Tibial artery (tissue), 4 donors: ENCODE measurements around the gene FAM221A.
"Not testable (repeated sequence)": the region's sequence is repeated elsewhere in the genome, so short reads cannot be mapped to it uniquely, and the experiment has no call there.

Experiments used
- DNase-seq, 2 donors: peaks; one replicate each; pipeline ENCODE4 v3.0.0-alpha.2; 2019
- H3K27ac ChIP-seq, 2 donors: fragments of 200-600 bp; sonication (generic) in 1 of 2; 1 replicate in 1 of 2; 2 replicates in 1 of 2; pipeline ENCODE4 v1.5.1; 2018 to 2019; ENCODE audit warnings: mild to moderate bottlenecking in 1 of 2
- H3K27me3 ChIP-seq, 2 donors: fragments of 200-600 bp; sonication (generic) in 1 of 2; one replicate each; pipeline versions ENCODE4 v1.5.1 to v1.6.0; 2016 to 2019
- H3K36me3 ChIP-seq, 3 donors: fragments of 200-600 bp; sonication (generic) in 2 of 3; one replicate each; pipeline ENCODE4 v1.5.1; 2016 to 2019; ENCODE audit warnings: mild to moderate bottlenecking in 2 of 3
- H3K4me1 ChIP-seq, 4 donors: fragments of 200-600 bp; sonication (generic) in 2 of 4; 1 replicate in 3 of 4; 2 replicates in 1 of 4; pipeline ENCODE4 v1.5.1; 2016 to 2019
- H3K4me3 ChIP-seq, 2 donors: fragments of 200-600 bp; sonication (generic) in 1 of 2; 1 replicate in 1 of 2; 2 replicates in 1 of 2; pipeline ENCODE4 v1.5.1; 2018 to 2019; ENCODE audit warnings: mild to moderate bottlenecking in 2 of 2
- H3K9me3 ChIP-seq, 3 donors: fragments of 200-600 bp; sonication (generic) in 1 of 3; one replicate each; pipeline ENCODE4 v1.5.1; 2016 to 2019
- intact Hi-C: fragments of 100-400 bp; cut with DNase I; formaldehyde crosslinking; loops from one replicate; pipeline ENCODE4 v1.15.0; 2023; ENCODE audit warnings: low total_unique reads
- TF ChIP-seq, protein P1 (sequence below), 2 experiments: fragments of 200-600 bp in 1 of 2; fragments of 450-650 bp in 1 of 2; IDR thresholded peaks; one replicate each; pipeline ENCODE4 v1.5.1; 2017 to 2019; ENCODE audit warnings: antibody characterized with exemption in 2 of 2, mild to moderate bottlenecking in 1 of 2, moderate library complexity in 1 of 2

Gene FAM221A

DNA sequence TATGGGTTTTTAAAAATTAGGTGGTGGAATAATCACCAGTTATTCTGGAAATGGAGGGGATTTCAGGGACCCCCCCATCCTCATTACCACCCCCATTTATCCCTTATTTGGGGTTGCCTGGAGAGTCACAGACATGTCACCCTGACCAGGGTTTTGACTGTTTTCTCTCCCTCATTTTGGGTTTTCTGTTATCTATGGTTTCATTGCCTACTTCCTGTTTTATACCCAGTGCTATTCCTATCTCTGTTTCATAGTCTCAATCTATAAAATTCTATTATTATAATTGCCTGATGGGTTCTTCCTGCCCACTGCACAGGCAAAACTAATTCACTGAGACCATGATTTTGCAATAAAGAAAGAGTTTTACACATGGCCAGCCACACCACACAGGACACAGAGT, 15.9 kb upstream of the FAM221A start:
- TF ChIP-seq, protein P1, sequence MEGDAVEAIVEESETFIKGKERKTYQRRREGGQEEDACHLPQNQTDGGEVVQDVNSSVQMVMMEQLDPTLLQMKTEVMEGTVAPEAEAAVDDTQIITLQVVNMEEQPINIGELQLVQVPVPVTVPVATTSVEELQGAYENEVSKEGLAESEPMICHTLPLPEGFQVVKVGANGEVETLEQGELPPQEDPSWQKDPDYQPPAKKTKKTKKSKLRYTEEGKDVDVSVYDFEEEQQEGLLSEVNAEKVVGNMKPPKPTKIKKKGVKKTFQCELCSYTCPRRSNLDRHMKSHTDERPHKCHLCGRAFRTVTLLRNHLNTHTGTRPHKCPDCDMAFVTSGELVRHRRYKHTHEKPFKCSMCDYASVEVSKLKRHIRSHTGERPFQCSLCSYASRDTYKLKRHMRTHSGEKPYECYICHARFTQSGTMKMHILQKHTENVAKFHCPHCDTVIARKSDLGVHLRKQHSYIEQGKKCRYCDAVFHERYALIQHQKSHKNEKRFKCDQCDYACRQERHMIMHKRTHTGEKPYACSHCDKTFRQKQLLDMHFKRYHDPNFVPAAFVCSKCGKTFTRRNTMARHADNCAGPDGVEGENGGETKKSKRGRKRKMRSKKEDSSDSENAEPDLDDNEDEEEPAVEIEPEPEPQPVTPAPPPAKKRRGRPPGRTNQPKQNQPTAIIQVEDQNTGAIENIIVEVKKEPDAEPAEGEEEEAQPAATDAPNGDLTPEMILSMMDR (IDR thresholded peaks at IDR 0.05) = no peak
- H3K4me3 ChIP-seq = no peak overlapping the region
- H3K9me3 ChIP-seq = peaks cover 0 to under 1% (median 0%) of the 10 kb centered on the region in 3 donors
- no peaks in the 10 kb centered on the region for H3K27me3 ChIP-seq
- intact Hi-C loops = no loop called here
- H3K27ac ChIP-seq = no peak overlapping the region
- no peaks in the 10 kb centered on the region for H3K36me3 ChIP-seq
- DNase-seq = no peak
- no peaks in the 10 kb centered on the region for H3K4me1 ChIP-seq

DNA sequence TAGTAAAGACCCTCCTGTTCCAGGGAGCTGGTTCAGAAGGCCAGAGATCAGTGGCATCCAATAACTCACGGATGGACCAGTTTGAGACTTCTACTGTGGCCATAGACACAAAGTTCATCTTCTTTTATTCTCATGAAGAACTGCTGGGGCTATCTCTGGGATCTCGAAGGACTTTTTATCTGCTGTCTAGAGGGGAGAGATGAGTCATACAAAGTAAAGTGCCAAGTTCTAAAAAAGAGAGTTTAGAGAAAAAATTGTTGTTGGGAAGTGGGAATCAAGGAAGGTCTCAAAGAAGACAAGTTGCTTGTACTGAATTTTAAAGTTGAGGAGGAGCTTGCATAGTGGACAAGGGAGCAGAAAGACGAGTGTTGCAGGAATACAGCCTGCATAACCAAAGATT, 8.0 kb upstream of the FAM221A start:
- Histone ChIP-seq H3K27ac (no peak overlapping the region), H3K4me3 (no peak overlapping the region), H3K27me3 (no peaks in the 10 kb centered on the region), H3K4me1 (no peaks in the 10 kb centered on the region), H3K9me3 (no peaks in the 10 kb centered on the region), H3K36me3 (no peaks in the 10 kb centered on the region)
- intact Hi-C loops = no loop called here
- no peak for DNase-seq
- TF ChIP-seq, protein P1 (IDR thresholded peaks at IDR 0.05) = no peak

DNA sequence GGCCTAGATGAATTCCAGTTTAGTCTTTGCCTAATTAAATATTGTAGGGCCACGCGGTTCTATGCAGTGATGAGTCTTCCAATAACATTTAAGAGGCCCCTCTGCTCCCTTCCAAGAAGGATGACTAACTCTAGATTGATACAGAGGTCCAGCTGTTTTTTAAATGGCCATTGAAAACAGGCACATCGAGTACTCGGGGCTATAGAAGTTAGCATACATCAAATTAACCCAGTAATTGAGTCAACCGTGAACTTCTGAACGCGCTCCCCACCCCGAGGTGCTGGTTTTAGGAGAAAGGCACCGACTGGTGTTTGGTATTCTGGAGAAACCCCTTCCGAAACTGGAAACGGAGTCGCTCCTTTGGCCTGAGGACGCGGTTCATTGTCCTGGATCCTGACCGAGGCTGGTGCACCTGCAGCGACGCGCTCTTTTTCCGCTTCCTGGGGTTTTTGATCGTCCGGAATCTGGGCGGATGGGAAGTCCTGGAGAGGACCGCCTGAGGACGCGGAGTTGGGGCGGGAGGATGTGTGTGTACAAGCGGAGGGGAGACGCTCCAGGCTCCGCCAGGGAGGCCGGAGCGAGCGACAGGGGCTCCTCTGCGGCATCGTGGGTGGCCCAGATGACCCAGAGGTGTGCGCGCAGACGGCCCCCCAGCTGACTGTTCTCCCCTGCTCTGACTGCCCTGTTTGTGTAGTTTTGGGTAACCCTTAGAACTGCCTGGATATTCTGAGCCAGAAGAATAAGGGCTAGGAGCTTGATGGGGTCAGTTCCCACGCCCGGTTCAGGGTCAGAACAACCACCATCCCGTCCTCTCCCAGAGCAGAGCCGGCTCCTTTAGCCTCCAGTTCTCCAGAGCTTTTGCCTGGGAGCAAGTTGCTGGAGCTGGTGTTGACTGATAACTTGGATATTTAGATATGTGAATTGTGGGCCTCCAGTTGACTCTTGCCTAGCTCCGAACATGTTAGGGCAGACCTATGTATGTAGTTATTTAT, 711 bp downstream of the FAM221A start:
- Histone ChIP-seq H3K27me3 (no peaks in the 10 kb centered on the region), H3K4me1 (peaks cover 0 to 8% (median 7%) of the 10 kb centered on the region in 4 donors), H3K9me3 (no peaks in the 10 kb centered on the region), H3K4me3 (peak overlapping the region; percentile 76), H3K27ac (peak overlapping the region; percentile 84 to 85), H3K36me3 (no peaks in the 10 kb centered on the region)
- DNase-seq = peak; percentile 25 to 79
- intact Hi-C loops = loop anchor here (2.0 kb wide), 1 partner anchor 84 kb away; the partner anchor contains the start of gene CCDC126
- TF ChIP-seq, protein P1 (IDR thresholded peaks at IDR 0.05) = no peak

DNA sequence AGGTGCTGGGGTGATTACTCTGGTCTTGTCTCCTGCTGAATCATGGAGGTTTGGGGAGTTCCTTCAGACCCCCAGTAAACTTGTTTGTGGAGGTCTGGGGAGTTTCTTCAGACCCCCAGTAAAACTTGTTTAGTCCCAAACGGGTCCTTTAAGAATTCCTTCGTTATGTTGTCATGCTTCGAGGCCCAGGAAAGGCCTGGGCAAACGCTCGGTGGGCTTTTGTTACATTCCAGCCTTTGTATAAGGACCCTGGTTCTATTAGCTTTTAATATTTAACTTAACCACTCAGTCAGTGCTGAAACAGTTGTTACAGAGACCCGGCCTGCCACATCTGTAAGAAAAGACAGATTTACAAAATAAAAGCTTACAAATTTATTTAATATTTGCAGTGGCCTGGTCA, 4.0 kb downstream of the FAM221A start:
- DNase-seq, H3K4me1 ChIP-seq, H3K27me3 ChIP-seq, intact Hi-C loops, H3K27ac ChIP-seq, H3K9me3 ChIP-seq, H3K36me3 ChIP-seq, H3K4me3 ChIP-seq: not testable (repeated sequence)

DNA sequence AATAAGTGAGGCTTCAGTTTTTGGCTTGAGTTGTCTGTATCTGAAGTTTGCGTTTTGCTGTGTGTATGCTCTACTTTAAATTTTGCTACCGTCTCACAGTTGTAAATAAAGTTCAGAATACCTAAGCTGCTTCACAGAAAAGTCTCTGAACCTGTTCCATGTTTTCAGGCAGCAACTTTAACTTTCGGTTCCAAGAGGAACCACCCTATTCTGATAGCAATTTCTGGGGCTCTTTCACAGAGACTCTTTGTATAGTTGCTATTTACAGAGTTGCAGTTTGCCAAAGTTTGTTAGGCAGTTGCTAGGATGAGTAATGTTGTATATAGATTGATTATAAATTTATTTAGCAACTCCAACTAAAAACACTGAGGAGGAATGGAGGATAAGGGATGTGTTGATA, 5.7 kb downstream of the FAM221A start:
- no peak for DNase-seq
- TF ChIP-seq, protein P1 (IDR thresholded peaks at IDR 0.05) = no peak
- Histone ChIP-seq H3K4me1 (peaks cover 0 to 8% (median 7%) of the 10 kb centered on the region in 4 donors), H3K27me3 (no peaks in the 10 kb centered on the region), H3K9me3 (no peaks in the 10 kb centered on the region), H3K27ac (no peak overlapping the region), H3K4me3 (no peak overlapping the region), H3K36me3 (peaks cover 7 to 12% (median 9%) of the 10 kb centered on the region in 3 donors)
- intact Hi-C loops = no loop called here

DNA sequence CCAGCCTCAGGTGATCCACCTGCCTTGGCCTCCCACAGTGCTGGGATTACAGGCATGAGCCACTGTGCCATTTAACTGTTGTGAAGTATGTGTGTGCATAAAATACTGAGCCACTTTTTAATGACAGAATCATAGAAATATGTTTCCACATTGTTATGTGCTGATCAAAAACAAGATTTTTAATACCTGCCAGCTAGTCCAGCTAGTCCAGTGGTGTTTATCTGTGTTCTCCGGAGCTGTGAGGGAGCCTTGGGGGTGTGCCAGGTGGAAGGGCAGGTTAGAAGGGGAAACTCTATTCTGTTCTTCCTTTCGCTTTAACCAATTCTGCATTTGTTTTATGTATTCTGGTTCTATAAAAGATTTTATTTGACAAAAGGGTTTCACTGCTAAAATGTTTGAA, 7.0 kb downstream of the FAM221A start:
- H3K27ac ChIP-seq = no peak overlapping the region
- intact Hi-C loops = no loop called here
- H3K36me3 ChIP-seq = peaks cover 7 to 23% (median 20%) of the 10 kb centered on the region in 3 donors

More for the DNA sequence above, 7.0 kb downstream of the FAM221A start:
- TF ChIP-seq, protein P1 (IDR thresholded peaks at IDR 0.05) = no peak
- no peak for DNase-seq
- H3K4me3 ChIP-seq = no peak overlapping the region
- no peaks in the 10 kb centered on the region for H3K4me1 ChIP-seq
- no peaks in the 10 kb centered on the region for H3K27me3 ChIP-seq
- no peaks in the 10 kb centered on the region for H3K9me3 ChIP-seq
